ENCODE results near the gene SEL1L3. TPM values are rescaled to one million over a fixed set of nuclear protein-coding genes. Genes with fewer than 3 reads are reported as not detected.

Gene SEL1L3
- total and polyA plus RNA-seq, 11 donors, result 1.1 to 20.7 (median 3.6) TPM

DNA sequence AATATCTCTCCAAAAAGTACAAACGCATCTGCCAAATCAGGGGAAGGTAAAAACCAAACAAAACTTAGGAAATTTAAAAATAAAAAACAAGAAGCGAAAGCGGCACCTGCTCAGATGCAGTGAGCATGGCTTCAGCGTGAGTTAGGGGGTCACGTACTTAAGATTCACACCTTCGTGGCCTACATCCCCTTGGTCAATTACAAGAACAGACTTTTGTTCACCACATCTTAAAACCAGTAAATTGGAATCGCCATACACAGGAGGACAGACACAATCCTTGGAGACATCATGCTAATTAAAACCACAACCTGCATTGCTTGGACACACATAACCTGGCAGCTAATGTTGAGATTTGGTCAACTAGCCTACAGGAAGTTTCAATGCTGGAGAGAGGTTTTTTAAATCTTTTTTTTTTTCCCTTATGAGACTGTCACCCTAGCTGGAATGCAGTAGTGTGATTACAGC, 12.5 kb upstream of the SEL1L3 start:
- no peak overlapping the region for H3K4me3 ChIP-seq
- DNase-seq (no peak), ATAC-seq (no peak)
- no peak overlapping the region for H3K27ac ChIP-seq
- H3K27me3 ChIP-seq, result no peaks in the 10 kb centered on the region
- TF ChIP-seq, protein P1, sequence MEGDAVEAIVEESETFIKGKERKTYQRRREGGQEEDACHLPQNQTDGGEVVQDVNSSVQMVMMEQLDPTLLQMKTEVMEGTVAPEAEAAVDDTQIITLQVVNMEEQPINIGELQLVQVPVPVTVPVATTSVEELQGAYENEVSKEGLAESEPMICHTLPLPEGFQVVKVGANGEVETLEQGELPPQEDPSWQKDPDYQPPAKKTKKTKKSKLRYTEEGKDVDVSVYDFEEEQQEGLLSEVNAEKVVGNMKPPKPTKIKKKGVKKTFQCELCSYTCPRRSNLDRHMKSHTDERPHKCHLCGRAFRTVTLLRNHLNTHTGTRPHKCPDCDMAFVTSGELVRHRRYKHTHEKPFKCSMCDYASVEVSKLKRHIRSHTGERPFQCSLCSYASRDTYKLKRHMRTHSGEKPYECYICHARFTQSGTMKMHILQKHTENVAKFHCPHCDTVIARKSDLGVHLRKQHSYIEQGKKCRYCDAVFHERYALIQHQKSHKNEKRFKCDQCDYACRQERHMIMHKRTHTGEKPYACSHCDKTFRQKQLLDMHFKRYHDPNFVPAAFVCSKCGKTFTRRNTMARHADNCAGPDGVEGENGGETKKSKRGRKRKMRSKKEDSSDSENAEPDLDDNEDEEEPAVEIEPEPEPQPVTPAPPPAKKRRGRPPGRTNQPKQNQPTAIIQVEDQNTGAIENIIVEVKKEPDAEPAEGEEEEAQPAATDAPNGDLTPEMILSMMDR (IDR thresholded peaks at IDR 0.05), result no peak
- intact Hi-C loops (cut with DNase I), result no loop called here
- 91 to 96% (median 94%) methylated on average over 7 of the region's 7 CpGs for WGBS, 4 donors
- no peaks in the 10 kb centered on the region for H3K4me1 ChIP-seq
- H3K9me3 ChIP-seq, result no peaks in the 10 kb centered on the region
- no peaks in the 10 kb centered on the region for H3K36me3 ChIP-seq

DNA sequence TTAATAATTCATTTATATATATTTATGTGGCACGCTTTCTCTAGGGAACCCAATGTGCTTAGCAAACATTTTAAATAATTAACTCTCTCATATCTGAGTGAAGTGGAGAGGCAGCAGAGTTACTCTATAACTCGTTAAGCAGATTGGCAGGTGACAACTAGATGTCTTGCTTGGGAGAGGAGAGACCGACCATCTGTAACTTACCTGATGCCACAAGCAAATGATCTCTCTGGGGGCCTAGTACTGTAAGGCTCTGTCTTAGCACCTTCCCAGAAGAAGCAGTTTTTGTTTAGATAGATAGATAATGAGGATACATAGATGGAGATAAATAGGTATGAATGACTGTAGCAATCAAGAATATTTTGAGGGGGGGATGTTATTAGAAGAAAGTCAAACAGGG, 11.9 kb upstream of the SEL1L3 start:
- TF ChIP-seq, protein P1 (IDR thresholded peaks at IDR 0.05), result no peak
- TF ChIP-seq POLR2A (IDR thresholded peaks at IDR 0.05), result no peak
- H3K36me3 ChIP-seq, result no peaks in the 10 kb centered on the region
- no peak overlapping the region for H3K27ac ChIP-seq
- intact Hi-C loops (cut with DNase I), result no loop called here
- whole genome bisulfite sequencing, 4 donors, result 91 to 98% (median 96%) methylated on average over 3 of the region's 3 CpGs
- DNase-seq (no peak), ATAC-seq (no peak)
- no peaks in the 10 kb centered on the region for H3K4me1 ChIP-seq
- no peaks in the 10 kb centered on the region for H3K9me3 ChIP-seq
- no peak overlapping the region for H3K4me3 ChIP-seq
- no peaks in the 10 kb centered on the region for H3K27me3 ChIP-seq

DNA sequence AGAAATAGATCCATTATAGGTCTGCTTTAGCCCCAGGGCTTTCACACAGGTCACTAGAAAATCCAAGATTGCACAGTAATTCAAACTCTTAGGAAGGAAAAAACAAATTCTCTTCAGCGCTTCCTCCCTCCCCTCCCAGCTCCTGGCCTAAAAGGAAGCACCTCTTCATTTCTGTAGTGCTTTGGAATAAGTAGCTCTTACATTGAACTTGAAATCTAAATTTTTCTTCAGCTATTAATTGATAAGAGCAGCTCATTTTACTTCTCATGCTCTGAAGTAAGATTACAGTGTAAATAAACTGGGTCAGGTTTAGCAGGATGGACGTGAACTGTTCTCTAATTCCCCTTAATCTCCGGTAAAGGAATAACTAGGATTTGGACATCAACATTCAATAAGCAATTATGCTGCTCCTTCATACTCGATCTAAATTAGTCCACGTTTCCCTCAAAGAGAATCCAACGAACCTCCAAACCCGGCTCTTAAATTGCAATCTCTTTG, 10.9 kb upstream of the SEL1L3 start:
- Histone ChIP-seq H3K36me3 (no peaks in the 10 kb centered on the region), H3K27ac (no peak overlapping the region), H3K27me3 (no peaks in the 10 kb centered on the region), H3K4me1 (no peaks in the 10 kb centered on the region), H3K4me3 (no peak overlapping the region), H3K9me3 (no peaks in the 10 kb centered on the region)
- intact Hi-C loops (cut with DNase I), result no loop called here
- ATAC-seq (no peak), DNase-seq (no peak)
- WGBS, 4 donors, result 88 to 92% (median 90%) methylated on average over 7 of the region's 7 CpGs
- TF ChIP-seq, protein P1 (IDR thresholded peaks at IDR 0.05), result no peak
- TF ChIP-seq POLR2A (IDR thresholded peaks at IDR 0.05), result no peak

DNA sequence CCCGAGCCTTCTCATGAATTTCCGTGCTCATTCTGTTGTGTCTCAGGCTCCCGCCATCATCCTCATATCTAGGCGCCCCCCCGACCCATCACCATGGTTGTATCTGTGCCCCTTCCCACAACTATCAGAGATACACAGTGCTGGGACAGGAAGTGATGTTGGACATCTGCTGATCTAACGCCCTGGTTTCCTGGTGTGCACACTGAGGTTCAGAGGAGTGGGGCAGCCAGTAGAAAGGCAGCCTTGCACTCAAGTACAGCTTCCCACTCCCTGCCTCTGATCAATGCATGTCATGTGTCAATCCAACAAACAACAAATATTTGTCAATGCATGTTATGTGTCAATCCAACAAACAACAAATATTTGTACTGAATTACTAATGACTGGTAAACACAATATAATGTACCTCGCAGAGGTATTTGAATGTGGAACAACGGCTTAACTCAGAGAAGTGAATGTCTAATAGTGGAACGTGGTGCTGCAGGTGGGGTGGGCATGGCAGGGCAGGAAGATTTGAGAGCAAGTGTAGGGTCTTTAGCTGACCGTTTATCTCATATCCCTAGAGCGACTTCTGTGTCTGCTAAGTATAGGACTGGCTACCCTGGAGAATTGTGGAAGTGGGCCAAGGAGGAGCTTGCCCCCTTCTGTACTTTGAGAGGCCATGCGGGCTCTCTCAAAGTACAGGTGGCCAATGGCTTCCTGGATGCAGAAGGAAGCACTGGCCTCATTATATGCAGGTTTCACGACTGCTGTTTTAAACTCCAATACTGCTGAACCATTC, 10.3 kb upstream of the SEL1L3 start:
- H3K36me3 ChIP-seq, result no peaks in the 10 kb centered on the region
- intact Hi-C loops (cut with DNase I), result no loop called here
- DNase-seq (no peak), ATAC-seq (no peak)
- 82 to 86% (median 83%) methylated on average over 13 of the region's 13 CpGs for WGBS, 4 donors
- no peak for TF ChIP-seq POLR2A (IDR thresholded peaks at IDR 0.05)
- TF ChIP-seq, protein P1 (IDR thresholded peaks at IDR 0.05), result no peak
- no peaks in the 10 kb centered on the region for H3K9me3 ChIP-seq
- no peaks in the 10 kb centered on the region for H3K4me1 ChIP-seq
- H3K4me3 ChIP-seq, result no peak overlapping the region
- H3K27ac ChIP-seq, result no peak overlapping the region
- H3K27me3 ChIP-seq, result no peaks in the 10 kb centered on the region
